HepG2 (cell line): ENCODE measurements around the gene DDN. TPM values are rescaled to one million over a fixed set of nuclear protein-coding genes. Genes with fewer than 3 reads are reported as not detected.

Source experiments
- ARID4A ChIP-seq: sonication (generic); formaldehyde crosslinking; IDR thresholded peaks from 2 replicates; pipeline ENCODE4 v1.5.0; 2020; ENCODE audit warnings: mild to moderate bottlenecking, missing genetic modification reagents, borderline replicate concordance
- CTCF ChIP-seq: sonication (generic); formaldehyde crosslinking; IDR thresholded peaks from 2 replicates; pipeline ENCODE4 v1.5.0; 2020; ENCODE audit warnings: mild to moderate bottlenecking, missing genetic modification reagents, moderate library complexity
- DNMT3B ChIP-seq: conservative IDR thresholded peaks from 2 replicates; pipeline ENCODE4 v1.6.1; 2016; ENCODE audit warnings: missing biosample characterization, control low read depth
- HMGXB4 ChIP-seq, 2 experiments: sonication (generic) in 1 of 2; formaldehyde crosslinking in 1 of 2; IDR thresholded peaks; 2 replicates each; pipeline versions ENCODE4 v1.4.0 to v1.6.1; 2018 to 2020; ENCODE audit warnings: missing genetic modification reagents in 2 of 2, borderline replicate concordance in 1 of 2, low read depth in 1 of 2, mild to moderate bottlenecking in 1 of 2, missing biosample characterization in 1 of 2
- polyA plus RNA-seq, 8 experiments: library from polyadenylated mRNA; depleted of rRNA in 3 of 8; stranded (reverse) in 7 of 8; unstranded in 1 of 8; fragments of >200 nt; fragmentation: Illumina TruSeq in 4 of 8; extraction: Trizol in 4 of 8; gene quantifications; 2 replicates each; pipeline versions ENCODE4 v1.2.1 to v1.2.3, GENCODE V29; 2011 to 2016; ENCODE audit warnings: low read depth in 4 of 8, missing spikeins in 1 of 8, mixed read lengths in 1 of 8; ENCODE audit not compliant: insufficient read depth in 1 of 8
- total RNA-seq, 5 experiments: library from RNA; depleted of rRNA; stranded (reverse); fragments of >200 nt; fragmentation: Illumina TruSeq; extraction: Trizol; gene quantifications; 2 replicates each; pipeline ENCODE4 v1.2.3, GENCODE V29; 2016; ENCODE audit warnings: low read depth in 1 of 5

DDN gene
- total and polyA plus RNA-seq, 2 of the 13 experiments (the other 11 are each of a cell fraction or from before 2014, with no cell fraction given) = 0.24 to 0.53 TPM

- TF ChIP-seq ARID4A (CRISPR knock-in tag) (peak; percentile 16; the same call in 1 of the 2 replicates), DNMT3B (CRISPR knock-in tag) (no peak), CTCF (CRISPR knock-in tag) (peak; percentile 86), HMGXB4 (CRISPR knock-in tag; IDR thresholded peaks at IDR 0.05; ENCODE audit: borderline replicate concordance in 1 of 2, low read depth in 1 of 2) (0 out of 4 replicates have a peak, but pooled peaks of 1 of the 2 experiments have one; percentile 49)
Observed at GRCh38 chr12:48988030-48988649, 11.0 kb downstream of the DDN start (continued).
